ENCODE measurements around the gene RING1. TPM values are rescaled to one million over a fixed set of nuclear protein-coding genes. Genes with fewer than 3 reads are reported as not detected.

RING1 gene
- total and polyA plus RNA-seq, 2 experiments from 2014 or later: 25.6 to 32.5 TPM

- TF ChIP-seq CTCF (IDR thresholded peaks at IDR 0.05; ENCODE audit: poor library complexity) (no peak), EZH2phosphoT487 (IDR thresholded peaks at IDR 0.05; ENCODE audit: low read depth, severe bottlenecking, unreplicated experiment) (no peak), EZH2 (IDR thresholded peaks at IDR 0.05; ENCODE audit: borderline replicate concordance) (no peak)
- H3K27me3 ChIP-seq: peaks cover 5% of the 10 kb centered on the region
- no peak overlapping the region for H2AFZ ChIP-seq
- H3K9me2 ChIP-seq (replicated peaks; ENCODE audit: insufficient read depth): no peaks in the 10 kb centered on the region
- H4K20me1 ChIP-seq (ENCODE audit: insufficient read depth, poor library complexity, severe bottlenecking): no peaks in the 10 kb centered on the region
- H3K4me1 ChIP-seq (ENCODE audit: insufficient read depth): peaks cover 23% of the 10 kb centered on the region
- no peaks in the 10 kb centered on the region for H3K9me3 ChIP-seq (ENCODE audit: low read depth)
- peaks cover 10% of the 10 kb centered on the region for H3K79me2 ChIP-seq
- H3K27ac ChIP-seq: no peak overlapping the region
- WGBS (ENCODE audit: low lambda C conversion rate, missing lambda C conversion rate): 88% methylated on average over 12 of the region's 18 CpGs
- no peak for DNase-seq (ENCODE audit: low spot score)
- no peaks in the 10 kb centered on the region for H3K36me3 ChIP-seq (replicated peaks; ENCODE audit: insufficient read depth, low read depth)
- H3K4me3 ChIP-seq: no peak overlapping the region
- peak overlapping the region; percentile 95 for H3K4me2 ChIP-seq
Measured at GRCh38 chr6:33211666-33212422, 3.5 kb downstream of the RING1 start.

- H3K4me3 ChIP-seq: peak overlapping the region; percentile 47
- WGBS (ENCODE audit: low lambda C conversion rate, missing lambda C conversion rate): 6% methylated on average over 6 of the region's 6 CpGs
- H4K20me1 ChIP-seq (ENCODE audit: insufficient read depth, poor library complexity, severe bottlenecking): no peaks in the 10 kb centered on the region
Measured at GRCh38 chr6:33212857-33213165, 4.5 kb downstream of the RING1 start.

GRCh38 chr6:33213166-33213988 is 5.1 kb downstream of the RING1 start:
- Histone ChIP-seq H3K27me3 (peaks cover 5% of the 10 kb centered on the region), H3K4me3 (peak overlapping the region; percentile 47), H3K4me1 (ENCODE audit: insufficient read depth) (peaks cover 18% of the 10 kb centered on the region), H3K79me2 (peaks cover 4% of the 10 kb centered on the region), H2AFZ (peak overlapping the region; percentile 40), H3K27ac (peak overlapping the region; percentile 8), H3K9me2 (replicated peaks; ENCODE audit: insufficient read depth) (no peaks in the 10 kb centered on the region), H3K36me3 (replicated peaks; ENCODE audit: insufficient read depth, low read depth) (no peaks in the 10 kb centered on the region), H3K4me2 (peak overlapping the region; percentile 95), H4K20me1 (ENCODE audit: insufficient read depth, poor library complexity, severe bottlenecking) (no peaks in the 10 kb centered on the region), H3K9me3 (ENCODE audit: low read depth) (no peaks in the 10 kb centered on the region)
- WGBS (ENCODE audit: low lambda C conversion rate, missing lambda C conversion rate): 2% methylated on average over 28 of the region's 43 CpGs
- no peak for DNase-seq (ENCODE audit: low spot score)
- TF ChIP-seq CTCF (IDR thresholded peaks at IDR 0.05; ENCODE audit: poor library complexity) (no peak), EZH2phosphoT487 (IDR thresholded peaks at IDR 0.05; ENCODE audit: low read depth, severe bottlenecking, unreplicated experiment) (no peak), EZH2 (IDR thresholded peaks at IDR 0.05; ENCODE audit: borderline replicate concordance) (no peak)

More at GRCh38 chr6:33212857-33213165, 4.5 kb downstream of the RING1 start:
- Histone ChIP-seq H3K27ac (peak overlapping the region; percentile 8), H3K36me3 (replicated peaks; ENCODE audit: insufficient read depth, low read depth) (no peaks in the 10 kb centered on the region), H3K4me1 (ENCODE audit: insufficient read depth) (peaks cover 18% of the 10 kb centered on the region), H3K79me2 (peaks cover 4% of the 10 kb centered on the region), H2AFZ (peak overlapping the region; percentile 10), H3K27me3 (peaks cover 5% of the 10 kb centered on the region), H3K9me3 (ENCODE audit: low read depth) (no peaks in the 10 kb centered on the region), H3K4me2 (peak overlapping the region; percentile 95), H3K9me2 (replicated peaks; ENCODE audit: insufficient read depth) (no peaks in the 10 kb centered on the region)
- TF ChIP-seq EZH2 (IDR thresholded peaks at IDR 0.05; ENCODE audit: borderline replicate concordance) (no peak), CTCF (IDR thresholded peaks at IDR 0.05; ENCODE audit: poor library complexity) (no peak), EZH2phosphoT487 (IDR thresholded peaks at IDR 0.05; ENCODE audit: low read depth, severe bottlenecking, unreplicated experiment) (no peak)
- no peak for DNase-seq (ENCODE audit: low spot score)
